ENCODE results near the gene SFMBT1.

Gene SFMBT1

DNA sequence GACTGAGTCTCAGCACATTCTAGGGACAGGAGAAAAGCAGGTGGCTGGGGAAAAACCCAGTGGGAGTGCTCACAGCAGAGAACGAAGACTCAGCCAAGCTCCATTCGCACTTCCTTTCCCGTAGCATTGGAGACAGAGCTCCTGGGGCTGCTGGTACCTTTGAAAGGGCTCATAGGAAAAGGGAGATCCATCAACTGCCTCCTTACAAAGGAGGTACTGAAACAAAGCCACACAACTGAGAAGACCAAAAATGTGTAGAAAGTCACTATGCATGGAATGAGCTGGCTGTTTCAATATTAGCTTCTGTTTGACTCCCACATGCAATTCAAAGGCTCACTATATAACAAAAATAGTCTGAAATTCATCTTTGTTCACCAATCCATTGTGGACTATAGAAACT is 165.4 kb downstream of the SFMBT1 start:
- Histone ChIP-seq H3K27ac (no peak overlapping the region), H3K4me3 (no peak overlapping the region)
- no peak for TF ChIP-seq CTCF (IDR thresholded peaks at IDR 0.05)

GRCh38 chr3:52880047-52880446 is 165.8 kb downstream of the SFMBT1 start:
- no peak for TF ChIP-seq CTCF (IDR thresholded peaks at IDR 0.05)
- no peak for DNase-seq (ENCODE audit: low spot score)
- H3K27ac ChIP-seq = no peak overlapping the region
- no peak overlapping the region for H3K4me3 ChIP-seq

More for the DNA sequence above, 165.4 kb downstream of the SFMBT1 start:
- DNase-seq (ENCODE audit: low spot score) = no peak

GRCh38 chr3:52879581-52879980 is 166.3 kb downstream of the SFMBT1 start:
- no peak for TF ChIP-seq CTCF (IDR thresholded peaks at IDR 0.05)

GRCh38 chr3:52879090-52879489 is 166.8 kb downstream of the SFMBT1 start:
- DNase-seq (ENCODE audit: low spot score) = no peak
- H3K27ac ChIP-seq = no peak overlapping the region
- no peak overlapping the region for H3K4me3 ChIP-seq
- no peak for TF ChIP-seq CTCF (IDR thresholded peaks at IDR 0.05)

More at GRCh38 chr3:52879581-52879980, 166.3 kb downstream of the SFMBT1 start:
- Histone ChIP-seq H3K27ac (no peak overlapping the region), H3K4me3 (no peak overlapping the region)
- DNase-seq (ENCODE audit: low spot score) = no peak

DNA sequence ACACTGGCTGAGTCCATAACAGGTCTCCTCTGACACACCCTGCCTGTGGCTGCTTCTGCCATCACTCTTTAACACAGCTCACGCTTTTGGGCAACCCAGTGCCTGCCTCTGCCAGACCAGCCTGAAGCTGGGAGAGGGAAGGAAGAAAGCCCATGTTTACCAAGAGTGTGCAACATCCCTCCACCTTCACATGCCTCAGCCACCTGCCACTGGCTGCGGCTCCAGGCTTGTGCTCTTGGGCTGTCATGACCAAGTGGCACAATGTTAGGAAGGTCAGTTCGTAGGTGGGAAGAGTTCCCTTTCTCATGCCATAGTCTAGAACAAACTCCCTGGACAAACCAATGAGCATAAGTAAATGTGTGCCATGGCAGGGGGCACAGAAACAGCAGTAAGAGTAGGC is 168.8 kb downstream of the SFMBT1 start:
- no peak overlapping the region for H3K4me3 ChIP-seq
- TF ChIP-seq CTCF (IDR thresholded peaks at IDR 0.05) = no peak
- no peak for DNase-seq (ENCODE audit: low spot score)
- H3K27ac ChIP-seq = no peak overlapping the region

DNA sequence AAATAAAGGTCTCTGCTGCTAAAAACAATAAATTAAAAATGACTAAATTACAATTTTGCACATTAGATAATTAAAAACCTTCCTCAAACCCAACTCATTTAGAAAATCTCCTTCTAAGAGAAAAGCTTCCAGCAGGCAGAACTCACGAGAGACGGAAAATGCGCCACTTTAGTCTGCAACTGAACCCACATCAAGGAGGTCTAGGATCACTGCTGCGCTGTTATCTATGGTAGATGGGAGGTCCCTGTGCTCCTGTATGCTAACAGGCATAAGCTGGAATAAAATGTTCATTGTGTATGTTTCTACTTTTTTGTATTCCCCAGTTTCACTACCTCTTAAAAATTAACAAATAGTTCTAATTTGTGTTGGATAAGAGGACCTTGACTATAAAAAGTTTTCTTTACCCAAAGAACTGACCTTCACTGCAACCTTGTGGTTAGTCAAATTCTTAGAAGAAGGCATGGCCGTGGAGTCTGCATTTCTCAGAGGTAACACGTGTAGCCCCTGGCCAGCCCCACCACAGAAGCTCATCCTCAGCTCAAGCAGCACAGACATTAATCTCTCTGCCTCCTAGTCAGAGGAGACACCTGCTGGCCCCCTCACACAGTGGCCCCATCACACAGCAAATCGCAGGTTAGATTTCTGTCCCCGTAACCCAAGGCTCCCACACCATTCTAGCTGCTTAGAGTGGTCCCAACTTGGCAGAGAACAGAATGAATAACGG is 170.8 kb downstream of the SFMBT1 start:
- Histone ChIP-seq H3K4me3 (no peak overlapping the region), H3K27ac (no peak overlapping the region)
- no peak for TF ChIP-seq CTCF (IDR thresholded peaks at IDR 0.05)
- peak; percentile 29 for DNase-seq (ENCODE audit: low spot score)

DNA sequence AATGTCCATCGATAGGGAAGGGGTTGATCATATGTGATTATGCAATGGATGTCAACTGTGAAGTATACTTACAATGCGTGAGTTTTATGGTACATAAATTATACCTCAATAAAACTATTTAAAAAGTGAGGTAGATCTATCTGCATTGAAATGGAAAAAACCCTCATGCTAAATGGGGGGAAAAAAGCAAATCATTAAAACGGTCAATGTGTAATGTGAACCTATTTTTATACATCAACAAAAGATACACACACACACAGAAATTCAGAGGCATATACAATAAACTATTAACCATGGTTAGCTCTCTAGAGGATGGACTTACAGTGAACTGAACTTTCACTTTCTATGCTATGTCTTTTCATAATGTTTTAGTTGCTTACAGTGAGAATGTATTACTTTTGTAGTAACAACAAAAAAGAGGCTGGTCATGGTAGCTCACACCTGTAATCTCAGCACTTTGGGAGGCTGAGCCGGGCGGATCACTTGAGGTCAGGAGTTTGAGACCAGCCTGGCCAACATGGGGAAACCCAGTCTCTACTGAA is 171.6 kb downstream of the SFMBT1 start:
- DNase-seq (ENCODE audit: low spot score) = no peak
- Histone ChIP-seq H3K4me3 (no peak overlapping the region), H3K27ac (no peak overlapping the region)
- TF ChIP-seq CTCF (IDR thresholded peaks at IDR 0.05) = no peak

Data from coronary artery (tissue), 2 donors.